Smooth muscle cell (in vitro differentiated cells): ENCODE results near the gene SLC6A2. TPM values are rescaled to one million over a fixed set of nuclear protein-coding genes. Genes with fewer than 3 reads are reported as not detected.

Source experiments
- DNase-seq: peaks from one replicate; lab custom pipeline; 2025; ENCODE audit not compliant: unreplicated experiment; lab: John Stamatoyannopoulos, UW
- H2AFZ ChIP-seq: fragments of 200-600 bp; sonication (generic); 2 replicates; pipeline ENCODE4 v1.6.0; 2016; ENCODE audit warnings: antibody characterized with exemption, low read depth, mild to moderate bottlenecking
- H3F3A ChIP-seq: fragments of 200-600 bp; sonication (generic); 2 replicates; pipeline ENCODE4 v1.6.0; 2017; ENCODE audit warnings: antibody characterized with exemption, low read depth
- H3K27ac ChIP-seq: fragments of 200-600 bp; sonication (generic); 2 replicates; pipeline ENCODE4 v1.5.1; 2016; ENCODE audit warnings: low read depth, mild to moderate bottlenecking
- H3K27me3 ChIP-seq: fragments of 200-600 bp; sonication (generic); 2 replicates; pipeline ENCODE4 v1.6.1; 2016; ENCODE audit warnings: low read depth, mild to moderate bottlenecking
- H3K36me3 ChIP-seq: fragments of 200-600 bp; sonication (generic); 2 replicates; pipeline ENCODE4 v1.5.1; 2016; ENCODE audit warnings: low read depth
- H3K4me1 ChIP-seq: fragments of 200-600 bp; sonication (generic); 2 replicates; pipeline ENCODE4 v1.5.1; 2016; ENCODE audit warnings: low read depth
- H3K4me2 ChIP-seq: fragments of 200-600 bp; sonication (generic); 2 replicates; pipeline ENCODE4 v1.6.0; 2016; ENCODE audit warnings: mild to moderate bottlenecking
- H3K4me3 ChIP-seq: fragments of 200-600 bp; sonication (generic); 2 replicates; pipeline ENCODE4 v1.5.1; 2016; ENCODE audit warnings: mild to moderate bottlenecking
- H3K79me2 ChIP-seq: fragments of 200-600 bp; sonication (generic); 2 replicates; pipeline ENCODE4 v1.6.0; 2016; ENCODE audit warnings: low read depth, mild to moderate bottlenecking
- H3K9ac ChIP-seq: fragments of 200-600 bp; sonication (generic); 2 replicates; pipeline ENCODE4 v1.6.0; 2016; ENCODE audit warnings: low read depth
- H3K9me3 ChIP-seq: fragments of 200-600 bp; sonication (generic); replicated peaks from 2 replicates; pipeline ENCODE4 v1.5.1; 2016; ENCODE audit warnings: low read depth
- H4K20me1 ChIP-seq: fragments of 200-600 bp; sonication (generic); 2 replicates; pipeline ENCODE4 v1.6.0; 2016; ENCODE audit warnings: low read depth
- CTCF ChIP-seq: fragments of 200-600 bp; sonication (generic); IDR thresholded peaks from 2 replicates; pipeline ENCODE4 v1.5.1; 2017; ENCODE audit warnings: borderline replicate concordance, mild to moderate bottlenecking, antibody characterized with exemption; ENCODE audit not compliant: insufficient read depth, poor library complexity, severe bottlenecking
- WGBS: methylation state at CpG from one replicate; pipeline ENCODE4 v1.1.7; 2016; ENCODE audit warnings: low lambda C conversion rate; 5-methylcytosine and 5-hydroxymethylcytosine counted together
- polyA plus RNA-seq: library from polyadenylated mRNA; unstranded; fragments of >200 nt; fragmentation: Nextera tagmentation; extraction: Ambion mirVana; gene quantifications from 2 replicates; pipeline ENCODE4 v1.2.1, GENCODE V29; 2016
- total RNA-seq: library from RNA; depleted of rRNA; stranded (reverse); fragments of >200 nt; gene quantifications from 2 replicates; pipeline ENCODE4 v1.2.3, GENCODE V29; 2014

The SLC6A2 gene
- total and polyA plus RNA-seq, 2 experiments from 2014 or later, result 0.22 to 0.33 TPM

DNA sequence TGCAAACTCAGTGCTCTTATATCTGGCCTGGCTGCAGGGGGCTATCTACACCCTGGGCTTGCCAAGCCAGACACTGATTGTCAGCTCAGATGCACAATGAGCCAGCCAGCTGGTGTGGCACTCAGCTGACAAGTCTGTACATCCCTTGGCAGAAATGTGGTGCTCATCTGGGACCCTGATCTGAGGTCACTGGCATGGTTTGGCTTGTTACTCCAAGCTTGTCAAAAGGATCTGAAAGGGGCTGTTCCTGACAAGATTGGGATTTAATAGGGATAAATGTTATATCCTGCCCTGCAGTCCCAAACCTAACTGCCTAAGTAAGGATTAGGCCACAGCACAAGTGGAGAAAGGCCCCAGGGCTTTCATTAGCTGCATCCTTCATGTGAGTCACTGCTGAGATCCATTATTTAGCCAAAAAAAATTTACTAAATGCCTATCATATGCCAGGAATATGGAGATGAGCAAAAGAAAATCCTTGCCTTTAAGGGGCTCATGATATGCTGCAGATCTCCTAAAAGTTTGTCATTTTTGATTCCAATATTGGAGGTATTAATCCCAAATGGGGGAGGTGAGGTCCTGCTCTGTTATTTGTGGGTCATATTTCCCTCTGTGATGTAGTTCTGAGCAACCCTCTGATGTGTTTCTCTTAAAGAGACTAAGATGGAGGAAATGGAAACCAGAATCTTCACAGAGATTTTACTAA is 6.3 kb downstream of the SLC6A2 start:
- Histone ChIP-seq H3K27ac (peak overlapping the region; percentile 86), H3K4me3 (no peak overlapping the region), H3K9ac (no peak overlapping the region), H3K4me2 (no peak overlapping the region), H3K79me2 (no peaks in the 10 kb centered on the region), H3K4me1 (no peaks in the 10 kb centered on the region), H4K20me1 (no peaks in the 10 kb centered on the region), H3K36me3 (no peaks in the 10 kb centered on the region), H3F3A (no peaks in the 10 kb centered on the region), H3K9me3 (no peaks in the 10 kb centered on the region), H3K27me3 (peaks cover 34% of the 10 kb centered on the region), H2AFZ (no peak overlapping the region)
- no peak for DNase-seq
- no peak for TF ChIP-seq CTCF

DNA sequence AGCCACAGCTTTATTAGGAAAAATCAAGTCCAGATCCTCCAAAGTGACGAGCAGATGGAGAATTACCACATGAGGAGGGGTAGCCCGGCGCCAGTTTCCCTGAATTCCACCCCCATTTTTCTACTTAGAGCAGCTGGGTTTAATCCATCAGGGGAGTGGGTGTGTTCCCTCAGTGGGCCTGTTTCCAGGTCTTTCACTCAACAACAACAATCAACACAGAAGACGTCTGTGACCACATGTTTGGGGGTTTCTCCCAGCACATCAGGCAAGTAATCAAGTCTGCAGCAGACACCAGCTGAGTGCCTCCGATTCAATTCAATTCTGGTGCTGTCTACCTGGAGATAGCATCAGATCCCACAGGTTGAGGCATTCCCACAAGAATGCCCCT is 6.8 kb downstream of the SLC6A2 start:
- no peak for TF ChIP-seq CTCF
- Histone ChIP-seq H3K9ac (no peak overlapping the region), H3K9me3 (no peaks in the 10 kb centered on the region), H3K27me3 (peaks cover 28% of the 10 kb centered on the region), H3K4me1 (no peaks in the 10 kb centered on the region), H3K79me2 (no peaks in the 10 kb centered on the region), H4K20me1 (no peaks in the 10 kb centered on the region), H3F3A (no peaks in the 10 kb centered on the region), H3K4me2 (no peak overlapping the region), H3K4me3 (no peak overlapping the region), H3K27ac (peak overlapping the region; percentile 86), H2AFZ (no peak overlapping the region), H3K36me3 (no peaks in the 10 kb centered on the region)
- no peak for DNase-seq
- 56% methylated on average over 5 of the region's 5 CpGs for WGBS

- Histone ChIP-seq H3F3A (no peaks in the 10 kb centered on the region), H3K4me1 (no peaks in the 10 kb centered on the region), H3K4me2 (no peak overlapping the region), H2AFZ (no peak overlapping the region), H4K20me1 (no peaks in the 10 kb centered on the region), H3K9ac (peak overlapping the region; percentile 12), H3K27ac (peak overlapping the region; percentile 86), H3K27me3 (peaks cover 22% of the 10 kb centered on the region), H3K9me3 (no peaks in the 10 kb centered on the region), H3K4me3 (no peak overlapping the region), H3K79me2 (no peaks in the 10 kb centered on the region), H3K36me3 (no peaks in the 10 kb centered on the region)
- WGBS, result 89% methylated on average over 1 of the region's 1 CpG
- no peak for DNase-seq
- no peak for TF ChIP-seq CTCF
Observed at GRCh38 chr16:55663225-55663624, 7.4 kb downstream of the SLC6A2 start.
